Kidney (tissue), 14 donors: ENCODE results near the gene PTPRT. TPM values are rescaled to one million over a fixed set of nuclear protein-coding genes. Genes with fewer than 3 reads are reported as not detected.
A peak's percentile ranks its signal among the peaks of the same experiment; 100 is the strongest.
"Not testable (repeated sequence)": the region's sequence is repeated elsewhere in the genome, so short reads cannot be mapped to it uniquely, and the experiment has no call there.

Experiments
- DNase-seq, 5 donors: peaks; one replicate each; pipeline ENCODE4 v3.0.0-alpha.2; 2013 to 2020
- FAIRE-seq: peaks from 2 replicates; lab custom pipeline; 2012; peaks lifted over from hg19 to GRCh38; lab: Jason Lieb, UNC
- H3K27ac ChIP-seq, 2 donors: one replicate each; pipeline ENCODE4 v1.7.0; 2013; ENCODE audit warnings: low read depth in 2 of 2, low read length in 2 of 2, inconsistent platforms in 1 of 2
- H3K27me3 ChIP-seq: one replicate; pipeline ENCODE4 v1.7.1; 2013; ENCODE audit warnings: low read length, inconsistent platforms; ENCODE audit not compliant: control insufficient read depth, insufficient read depth
- H3K36me3 ChIP-seq, 3 donors: one replicate each; pipeline versions ENCODE4 v1.7.0 to v1.7.1; 2013; ENCODE audit warnings: low read length in 3 of 3, control low read depth in 1 of 3, inconsistent platforms in 1 of 3; ENCODE audit not compliant: insufficient read depth in 3 of 3, control insufficient read depth in 2 of 3
- H3K4me1 ChIP-seq, 3 donors: one replicate each; pipeline versions ENCODE4 v1.7.0 to v1.7.1; 2013; ENCODE audit warnings: low read length in 3 of 3, inconsistent platforms in 1 of 3, low read depth in 1 of 3; ENCODE audit not compliant: control insufficient read depth in 2 of 3, insufficient read depth in 2 of 3
- H3K4me3 ChIP-seq, 3 donors: one replicate each; pipeline versions ENCODE4 v1.7.0 to v1.8.1; 2013; ENCODE audit warnings: low read length in 3 of 3, control low read depth in 1 of 3, inconsistent platforms in 1 of 3
- H3K9ac ChIP-seq, 3 donors: one replicate each; pipeline versions ENCODE4 v1.7.0 to v1.7.1; 2013; ENCODE audit warnings: low read length in 3 of 3, control low read depth in 1 of 3, inconsistent platforms in 1 of 3
- H3K9me3 ChIP-seq, 3 donors: one replicate each; pipeline versions ENCODE4 v1.7.0 to v1.7.1; 2013; ENCODE audit warnings: low read length in 3 of 3, control low read depth in 1 of 3, inconsistent platforms in 1 of 3; ENCODE audit not compliant: control insufficient read depth in 2 of 3, insufficient read depth in 1 of 3
- intact Hi-C: fragments of 100-400 bp; cut with DNase I; formaldehyde crosslinking; loops from one replicate; pipeline ENCODE4 v1.11.1; 2022
- polyA plus RNA-seq: library from polyadenylated mRNA; stranded (reverse); fragments of 350-450 nt; fragmentation: Illumina TruSeq; extraction: RNeasy Lipid Tissue Mini Kit (QIAGEN cat#74804); gene quantifications from one replicate; pipeline ENCODE4 v1.2.3, GENCODE V29; 2014; ENCODE audit warnings: low read depth, low replicate concordance; ENCODE audit not compliant: insufficient read depth
- total RNA-seq: library from RNA; stranded (reverse); fragmentation: NEBNext Ultra II Directional; extraction: Animal tissue kit (Norgen Biotek cat#: 25700); gene quantifications from one replicate; pipeline ENCODE4 v1.2.1, GENCODE V29; 2021
- TF ChIP-seq, protein P1 (sequence below): IDR thresholded peaks from 3 replicates; pipeline ENCODE4 v1.5.1; 2012; ENCODE audit warnings: mild to moderate bottlenecking, moderate library complexity, borderline replicate concordance; ENCODE audit not compliant: insufficient read depth; ENCODE audit errors: extremely low read depth
- donor health status: control.
- donor health status: control.
- donor health status: control.
- donor health status: control.
- donor health status: control.
- donor health status: DM: yes; HTN: yes; CAD: no.
- donor health status: Normal renal cell carcinoma (clear cell type).

The PTPRT gene
- total and polyA plus RNA-seq, 2 donors from 2014 or later, result 0.60 TPM; not detected in 1

DNA sequence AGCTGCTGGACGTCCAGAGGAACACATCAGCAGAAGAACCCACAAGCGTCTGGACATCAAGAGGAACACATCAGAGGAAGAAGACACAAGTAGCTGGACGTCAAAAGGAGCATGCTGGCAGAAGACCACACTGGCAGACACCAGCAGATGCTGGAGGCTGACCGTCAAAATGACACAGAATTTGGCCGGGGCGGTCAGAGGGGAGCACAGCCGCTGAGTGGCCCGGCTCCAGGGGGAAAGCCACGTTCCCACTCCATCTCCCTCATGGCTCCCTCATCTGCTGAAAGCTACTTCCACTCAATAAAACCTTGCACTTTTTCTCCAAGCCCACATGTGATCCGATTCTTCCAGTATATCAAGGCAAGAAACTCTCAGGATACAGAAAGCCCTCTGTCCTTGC lies 283.6 kb downstream of the PTPRT start:
- TF ChIP-seq, protein P1, sequence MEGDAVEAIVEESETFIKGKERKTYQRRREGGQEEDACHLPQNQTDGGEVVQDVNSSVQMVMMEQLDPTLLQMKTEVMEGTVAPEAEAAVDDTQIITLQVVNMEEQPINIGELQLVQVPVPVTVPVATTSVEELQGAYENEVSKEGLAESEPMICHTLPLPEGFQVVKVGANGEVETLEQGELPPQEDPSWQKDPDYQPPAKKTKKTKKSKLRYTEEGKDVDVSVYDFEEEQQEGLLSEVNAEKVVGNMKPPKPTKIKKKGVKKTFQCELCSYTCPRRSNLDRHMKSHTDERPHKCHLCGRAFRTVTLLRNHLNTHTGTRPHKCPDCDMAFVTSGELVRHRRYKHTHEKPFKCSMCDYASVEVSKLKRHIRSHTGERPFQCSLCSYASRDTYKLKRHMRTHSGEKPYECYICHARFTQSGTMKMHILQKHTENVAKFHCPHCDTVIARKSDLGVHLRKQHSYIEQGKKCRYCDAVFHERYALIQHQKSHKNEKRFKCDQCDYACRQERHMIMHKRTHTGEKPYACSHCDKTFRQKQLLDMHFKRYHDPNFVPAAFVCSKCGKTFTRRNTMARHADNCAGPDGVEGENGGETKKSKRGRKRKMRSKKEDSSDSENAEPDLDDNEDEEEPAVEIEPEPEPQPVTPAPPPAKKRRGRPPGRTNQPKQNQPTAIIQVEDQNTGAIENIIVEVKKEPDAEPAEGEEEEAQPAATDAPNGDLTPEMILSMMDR, result no peak
- intact Hi-C loops, result no loop called here
- FAIRE-seq, result no peak
- no peaks in the 10 kb centered on the region for H3K27me3 ChIP-seq
- no peak overlapping the region for H3K4me3 ChIP-seq
- DNase-seq, result no peak
- H3K9me3 ChIP-seq, result no peaks in the 10 kb centered on the region
- no peak overlapping the region for H3K27ac ChIP-seq
- no peaks in the 10 kb centered on the region for H3K4me1 ChIP-seq
- no peaks in the 10 kb centered on the region for H3K36me3 ChIP-seq
- no peak overlapping the region for H3K9ac ChIP-seq

GRCh38 chr20:42902509-42902908 lies 287.2 kb downstream of the PTPRT start:
- FAIRE-seq, result no peak
- intact Hi-C loops, result no loop called here
- TF ChIP-seq, protein P1, result no peak
- DNase-seq, result no peak
- no peak overlapping the region for H3K27ac ChIP-seq
- no peaks in the 10 kb centered on the region for H3K36me3 ChIP-seq
- no peak overlapping the region for H3K4me3 ChIP-seq
- H3K4me1 ChIP-seq, result no peaks in the 10 kb centered on the region
- H3K27me3 ChIP-seq, result no peaks in the 10 kb centered on the region
- H3K9ac ChIP-seq, result no peak overlapping the region
- H3K9me3 ChIP-seq, result no peaks in the 10 kb centered on the region

DNA sequence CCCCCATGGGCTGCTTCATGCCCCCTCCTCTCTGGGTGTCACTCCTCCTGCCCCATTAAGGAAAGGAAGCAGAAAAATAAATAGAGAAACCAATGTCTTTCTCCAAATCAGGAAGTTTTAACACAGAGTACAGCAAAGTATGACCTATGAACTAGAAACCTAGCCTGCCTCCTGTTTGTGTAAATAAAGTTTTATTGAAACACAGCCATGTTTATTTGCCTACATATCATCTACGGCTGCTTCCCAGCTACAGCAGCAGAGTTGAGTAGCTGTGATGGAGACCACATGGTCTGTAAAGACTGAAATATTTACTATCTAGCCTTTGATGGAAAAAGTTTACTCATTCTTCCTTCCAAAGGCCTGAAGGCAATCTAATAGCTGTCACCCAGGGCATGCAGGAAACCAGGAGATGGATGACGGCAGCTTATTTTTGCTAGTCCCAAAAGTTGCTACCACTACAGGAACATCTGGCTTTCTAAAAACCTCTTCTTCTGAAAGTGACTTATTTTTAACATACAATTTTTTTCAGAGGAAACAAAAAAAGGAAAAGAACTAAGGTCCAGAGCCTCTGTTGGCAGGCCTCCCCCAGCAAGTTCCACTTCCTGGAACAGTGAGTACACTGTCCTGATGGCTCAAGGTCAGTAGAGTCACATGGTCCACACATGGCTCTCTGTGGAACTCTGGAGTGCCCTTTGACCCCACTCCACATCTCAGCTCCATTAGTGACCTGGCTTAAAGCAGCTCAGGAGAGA lies 287.8 kb downstream of the PTPRT start:
- Histone ChIP-seq H3K9me3 (no peaks in the 10 kb centered on the region), H3K36me3 (no peaks in the 10 kb centered on the region), H3K4me1 (no peaks in the 10 kb centered on the region), H3K9ac (no peak overlapping the region), H3K4me3 (no peak overlapping the region), H3K27me3 (no peaks in the 10 kb centered on the region), H3K27ac (no peak overlapping the region)
- no peak for FAIRE-seq
- TF ChIP-seq, protein P1, result no peak
- intact Hi-C loops, result no loop called here
- DNase-seq, result peak in 1 of 5 donors; percentile 33

DNA sequence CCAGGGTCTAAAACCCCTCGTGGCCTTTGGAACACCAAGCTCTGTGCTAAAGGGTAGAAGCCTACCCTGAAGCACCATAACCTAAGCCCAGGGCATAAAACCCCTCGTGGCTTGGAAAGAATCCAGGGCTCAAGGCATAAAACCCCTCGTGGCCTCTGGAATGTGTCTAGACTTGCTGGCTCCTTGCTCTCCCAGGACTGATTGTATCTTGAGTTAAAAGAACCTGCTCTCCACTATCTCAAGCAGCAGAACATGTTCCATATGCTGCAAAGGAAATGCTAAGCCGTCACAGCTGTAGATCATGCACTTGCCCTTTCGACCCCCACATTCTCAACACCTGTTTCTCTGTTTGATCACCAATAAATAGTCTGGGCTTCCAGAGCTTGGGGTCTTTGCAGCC lies 288.9 kb downstream of the PTPRT start:
- H3K27ac ChIP-seq, H3K9me3 ChIP-seq, intact Hi-C loops, H3K27me3 ChIP-seq, H3K4me1 ChIP-seq, H3K36me3 ChIP-seq, H3K4me3 ChIP-seq, FAIRE-seq, H3K9ac ChIP-seq: not testable (repeated sequence)
- peak in 1 of 5 donors; percentile 5 for DNase-seq
